GM19328 (cell line): ENCODE data around the gene GAREM1.
"Not testable (repeated sequence)": the region's sequence is repeated elsewhere in the genome, so short reads cannot be mapped to it uniquely, and the experiment has no call there.

Experiments used
- ATAC-seq: cut with Tn5 transposase; IDR thresholded peaks from one replicate; pipeline ENCODE4 v1.9.1; 2021; ENCODE audit warnings: mild to moderate bottlenecking, moderate library complexity; ENCODE audit not compliant: unreplicated experiment

Gene GAREM1

DNA sequence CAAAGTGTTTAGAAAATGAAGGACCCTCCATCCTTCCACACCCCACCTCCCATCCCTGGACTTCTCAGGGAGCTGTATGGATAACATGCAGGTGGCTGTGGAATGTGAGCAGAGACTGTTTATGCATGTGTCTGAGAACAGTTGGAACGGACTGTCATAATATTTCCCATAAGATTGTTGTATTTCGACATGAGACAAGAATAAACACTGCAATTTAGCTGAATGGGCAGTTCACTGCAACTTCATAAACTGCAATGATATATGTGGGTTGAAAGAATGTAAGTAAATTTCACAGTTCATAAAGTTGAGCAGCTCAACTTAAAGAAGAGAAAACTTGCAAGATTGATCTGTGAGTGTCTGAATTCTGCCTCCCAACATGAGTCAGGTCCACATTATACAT is 206.3 kb downstream of the GAREM1 start:
- ATAC-seq = no peak

DNA sequence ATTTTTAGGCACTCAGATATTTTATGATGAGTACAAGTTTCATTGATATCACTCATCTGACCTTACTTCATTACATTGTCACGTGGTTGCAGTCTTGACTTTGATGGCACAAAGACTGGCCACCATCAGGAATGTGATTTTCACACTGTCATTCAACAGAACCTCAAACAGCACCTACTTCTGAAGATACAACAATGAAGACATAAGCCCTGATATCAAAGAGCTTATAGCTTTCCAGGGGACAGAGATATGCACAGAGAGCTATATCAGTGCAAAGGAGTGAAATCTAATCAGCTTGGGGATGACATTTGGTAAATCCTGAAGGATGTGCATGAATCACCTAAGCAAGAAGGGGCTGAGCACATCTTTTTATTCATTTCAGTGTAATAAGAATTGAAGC is 208.6 kb downstream of the GAREM1 start:
- no peak for ATAC-seq

DNA sequence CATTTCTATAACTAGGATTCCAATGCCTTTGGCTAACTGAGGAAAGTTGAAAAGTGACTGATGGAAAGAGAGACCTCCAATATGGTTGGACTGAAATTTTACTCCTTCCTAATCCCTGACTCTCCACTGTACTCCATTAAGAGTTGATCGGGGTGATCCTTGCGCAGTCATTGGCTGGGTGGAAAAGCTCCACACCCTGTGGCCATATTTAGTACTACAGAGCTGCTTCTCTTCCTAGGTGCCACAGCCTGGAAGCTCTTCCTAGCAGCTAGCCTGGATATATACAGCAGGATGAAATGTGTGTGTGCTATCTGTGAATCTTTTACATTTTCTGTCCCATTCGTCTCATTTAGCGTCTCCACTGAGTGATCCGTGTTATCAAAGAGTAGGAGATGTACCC is 209.7 kb downstream of the GAREM1 start:
- no peak for ATAC-seq

DNA sequence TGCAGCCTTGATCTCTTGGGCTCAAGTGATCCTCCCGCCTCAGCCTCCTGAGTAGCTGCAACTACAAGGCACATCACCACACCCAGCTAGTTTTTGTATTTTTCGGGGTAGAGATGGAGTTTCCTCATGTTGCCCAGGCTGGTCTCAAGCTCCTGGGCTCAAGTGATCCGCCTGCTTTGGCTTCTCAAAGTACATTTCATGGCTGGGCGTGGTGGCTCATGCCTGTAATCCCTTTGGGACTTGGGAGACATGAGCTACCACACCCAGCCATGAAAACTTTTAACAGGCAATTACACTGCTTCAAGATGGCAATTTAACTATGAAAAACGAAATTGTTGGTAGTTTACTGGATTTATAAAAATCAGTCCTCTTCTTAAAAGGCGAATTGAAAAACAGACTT is 211.1 kb downstream of the GAREM1 start:
- no peak for ATAC-seq

DNA sequence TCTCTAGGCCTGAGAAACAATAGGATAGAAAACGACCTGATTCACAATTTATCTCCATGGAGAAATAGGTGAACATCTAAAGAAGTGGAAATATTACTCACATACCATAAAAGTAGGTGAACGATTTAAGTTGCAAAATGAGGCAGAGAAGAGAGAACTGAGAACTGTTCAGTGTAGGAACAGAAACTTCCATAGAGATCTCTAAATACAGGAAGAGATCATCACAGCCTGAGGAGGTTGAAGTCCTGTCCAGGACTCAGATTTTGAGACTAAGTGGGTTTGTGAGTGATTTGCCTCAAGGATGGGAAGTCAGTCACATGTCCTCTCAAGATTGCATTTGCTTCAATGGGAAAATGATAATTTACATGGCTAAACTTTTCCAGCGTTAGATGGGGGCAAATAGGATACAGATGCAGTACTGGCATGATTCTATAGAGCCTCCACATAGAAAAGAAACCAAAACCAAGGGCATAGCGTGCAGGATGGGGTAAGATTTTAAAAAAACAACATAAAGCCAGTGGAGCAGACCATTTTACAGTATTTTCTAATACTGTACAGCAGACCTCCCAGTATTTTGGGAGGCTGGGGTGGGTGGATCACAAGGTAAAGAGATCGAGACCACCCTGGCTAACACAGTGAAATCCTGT is 212.0 kb downstream of the GAREM1 start:
- no peak for ATAC-seq

DNA sequence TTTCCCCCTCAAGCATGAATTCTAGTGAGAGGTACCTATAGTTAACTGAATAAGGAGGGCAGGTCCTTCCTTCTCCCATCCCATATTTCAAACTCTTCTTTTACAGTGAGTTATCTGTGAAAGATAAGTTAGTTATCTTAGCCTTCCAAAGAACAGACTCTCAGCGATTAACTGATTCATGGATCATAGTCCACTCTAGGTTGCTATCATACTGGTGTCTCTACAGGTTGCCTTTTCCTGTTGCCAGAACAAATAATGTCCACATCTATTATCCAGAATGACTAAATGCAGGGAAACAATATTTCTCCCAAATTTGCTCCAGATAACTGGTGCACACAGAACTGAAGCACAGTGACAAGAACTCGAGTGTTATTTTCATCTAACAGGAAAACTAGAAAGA is 212.5 kb downstream of the GAREM1 start:
- ATAC-seq = no peak

DNA sequence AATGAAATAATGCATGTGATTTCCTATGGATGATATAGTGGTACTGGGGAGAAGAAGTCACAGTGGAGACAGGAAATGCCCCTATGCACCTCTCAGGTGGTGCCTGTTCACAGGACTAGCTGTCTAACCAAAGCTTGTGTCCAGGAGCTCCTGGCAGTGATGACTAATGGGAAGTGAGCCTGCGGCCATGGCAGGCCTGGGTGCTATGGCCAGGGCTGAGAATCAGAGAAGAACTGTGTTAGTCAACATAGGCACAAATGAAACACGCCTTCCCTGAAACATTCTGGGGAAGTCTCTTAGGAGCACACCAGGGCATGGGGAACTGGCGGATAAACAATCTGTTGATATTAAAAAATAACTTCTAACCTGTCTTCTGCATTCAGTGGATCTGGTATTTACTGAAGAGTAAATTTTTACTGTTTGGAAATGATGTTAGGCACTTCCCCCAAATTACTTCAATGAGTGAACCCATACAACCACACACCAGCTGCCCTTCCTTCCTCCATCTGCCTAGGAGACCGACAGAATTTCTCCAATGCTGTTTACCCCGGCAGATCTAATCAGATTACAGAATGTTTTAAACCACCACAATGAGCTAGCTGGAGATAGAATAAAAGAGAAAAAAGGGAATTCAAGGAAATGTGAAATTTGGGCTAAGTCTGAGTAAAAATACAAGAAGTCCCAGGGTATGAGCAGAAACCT is 213.4 kb downstream of the GAREM1 start:
- ATAC-seq = no peak

DNA sequence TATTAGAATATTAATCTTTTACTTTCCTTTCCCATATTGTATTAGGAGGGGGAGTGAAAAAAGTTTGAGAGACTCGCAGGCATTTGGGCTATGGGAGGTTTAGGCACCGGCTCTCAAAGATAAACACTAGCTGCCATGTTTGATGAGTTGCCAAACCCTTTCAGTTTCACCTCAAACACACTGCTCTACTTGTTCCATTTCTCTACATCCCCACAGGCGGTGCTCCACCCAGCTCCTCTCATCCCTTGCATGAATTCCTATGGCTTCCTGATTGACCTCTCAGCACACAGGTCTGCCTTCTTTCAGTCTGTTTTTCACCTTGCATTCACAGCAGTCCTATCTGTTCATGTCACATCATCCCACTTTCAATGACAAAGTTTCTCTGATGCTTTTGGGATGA is 215.1 kb downstream of the GAREM1 start:
- no peak for ATAC-seq

DNA sequence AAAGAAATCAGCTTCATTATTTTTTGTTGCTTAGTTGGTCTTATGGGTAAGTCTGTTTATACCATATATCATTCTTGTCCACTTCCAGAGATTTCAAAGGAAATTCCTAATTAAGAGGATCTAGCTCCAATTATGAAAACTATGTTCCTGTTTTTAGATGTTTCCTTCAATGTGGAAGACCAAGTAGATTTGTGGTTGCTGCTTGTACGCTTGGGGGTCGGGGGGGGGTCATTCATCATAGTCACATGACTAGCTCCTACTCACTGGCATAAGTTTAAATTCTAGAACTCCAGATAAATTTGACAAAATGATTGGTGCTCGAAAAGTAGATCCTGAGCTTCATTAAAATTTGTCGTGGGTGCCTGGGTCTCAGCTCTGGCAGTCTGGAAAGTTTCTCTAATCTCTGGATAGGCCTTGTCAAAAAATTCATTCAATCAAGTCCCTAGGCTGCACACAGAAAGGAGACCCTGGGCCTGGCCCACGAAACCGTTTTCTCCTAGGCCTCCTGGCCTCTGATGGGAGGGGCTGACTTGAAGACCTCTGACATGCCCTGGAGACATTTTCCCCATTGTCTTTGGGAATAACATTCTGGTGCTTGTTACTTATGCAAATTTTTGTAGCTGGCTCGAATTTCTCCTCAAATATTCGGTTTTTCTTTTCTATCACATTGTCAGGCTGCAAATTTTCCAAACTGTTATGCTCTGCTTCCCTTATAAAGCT is 218.4 kb downstream of the GAREM1 start:
- no peak for ATAC-seq

DNA sequence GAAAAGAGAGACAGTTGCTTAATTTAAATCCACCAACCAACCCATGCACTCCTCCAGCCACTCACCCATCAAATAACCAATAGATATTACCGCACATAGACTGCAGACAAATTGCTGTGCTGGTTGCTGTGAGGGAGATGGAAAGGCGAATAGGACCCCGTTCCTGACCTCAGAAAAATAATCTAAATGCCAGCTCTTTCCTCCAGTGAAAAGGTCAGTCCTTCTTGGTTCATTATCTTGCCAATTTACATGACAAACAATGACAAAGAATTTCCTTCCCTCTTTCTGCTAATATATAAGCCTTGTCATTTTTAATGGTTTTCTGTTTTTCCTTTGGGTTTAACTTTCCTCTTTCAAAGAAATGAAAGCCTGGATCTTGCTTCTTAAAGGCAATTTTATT is 219.2 kb downstream of the GAREM1 start:
- ATAC-seq = no peak

DNA sequence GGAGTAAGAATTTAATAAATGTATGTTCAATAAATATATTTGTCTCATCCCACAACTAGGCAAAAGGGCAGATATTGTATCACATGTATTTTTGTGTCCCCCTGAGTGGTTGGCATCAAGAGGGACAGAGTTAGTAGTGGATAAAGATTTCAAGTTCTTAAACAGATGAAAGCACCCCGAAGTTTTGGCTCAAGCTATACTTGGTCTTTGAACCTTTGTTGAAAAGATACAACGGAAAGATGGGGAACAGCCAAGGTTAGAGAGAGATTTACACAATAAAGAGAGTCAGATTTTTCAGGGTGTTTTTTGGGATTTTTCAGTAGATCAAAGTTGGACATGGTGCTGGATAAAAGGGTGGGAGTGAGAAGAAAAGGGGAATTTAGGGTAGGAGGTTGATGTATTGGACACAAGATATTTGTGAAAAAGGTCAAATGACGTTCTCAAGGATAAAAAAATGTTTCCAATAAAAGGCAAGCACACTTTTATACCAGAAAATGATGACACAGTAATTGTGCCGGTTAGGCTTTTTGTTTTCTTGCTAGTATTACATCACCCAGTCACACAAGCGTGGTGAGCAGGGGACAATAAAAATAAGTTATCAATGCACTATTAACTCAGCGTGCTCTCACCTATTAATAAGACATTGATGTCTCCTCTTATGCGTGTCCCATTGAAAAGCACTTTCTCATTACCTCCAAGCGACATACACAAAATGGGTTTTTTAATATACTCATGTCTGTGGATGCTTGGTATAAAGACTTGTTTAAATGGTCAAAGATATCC is 221.3 kb downstream of the GAREM1 start:
- no peak for ATAC-seq

DNA sequence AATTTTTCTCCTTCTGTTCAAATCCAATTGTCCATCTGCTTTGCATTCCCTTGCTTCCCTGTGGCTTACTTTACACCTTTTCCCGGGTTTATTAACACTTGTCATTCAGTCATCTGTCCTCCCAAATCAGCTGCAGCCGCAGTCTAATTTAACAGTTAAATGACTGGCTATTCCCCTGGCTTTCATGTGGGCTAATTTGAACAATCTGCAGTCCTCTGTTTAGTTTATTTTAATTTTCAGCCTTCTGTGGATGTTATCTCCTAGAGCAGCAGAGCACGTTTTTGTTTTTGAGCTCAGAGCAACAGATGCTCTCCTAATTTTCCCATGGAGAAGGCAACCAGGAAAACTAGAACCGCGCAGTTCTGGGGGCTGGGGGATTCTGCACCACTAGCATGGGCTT is 225.8 kb downstream of the GAREM1 start:
- ATAC-seq = no peak

DNA sequence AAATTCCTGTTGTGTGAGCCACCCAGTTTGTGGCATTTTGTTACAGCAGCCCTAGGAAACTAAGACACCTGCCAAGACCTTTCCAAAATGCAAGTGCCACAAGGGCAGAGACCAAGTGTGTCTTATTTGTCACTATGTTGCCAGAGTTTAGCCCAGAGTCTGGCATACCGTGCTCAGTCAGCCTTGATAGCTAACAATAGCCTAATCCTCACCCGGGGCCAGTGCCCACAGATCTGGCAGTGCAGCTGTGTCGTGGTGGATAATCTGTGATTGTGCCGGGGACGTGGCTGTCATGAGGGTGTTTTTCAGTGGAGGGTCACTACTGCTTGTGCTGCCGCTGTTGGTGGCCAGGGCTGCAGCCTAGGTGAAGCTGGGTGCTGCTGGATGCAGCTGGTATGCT is 227.3 kb downstream of the GAREM1 start:
- no peak for ATAC-seq

DNA sequence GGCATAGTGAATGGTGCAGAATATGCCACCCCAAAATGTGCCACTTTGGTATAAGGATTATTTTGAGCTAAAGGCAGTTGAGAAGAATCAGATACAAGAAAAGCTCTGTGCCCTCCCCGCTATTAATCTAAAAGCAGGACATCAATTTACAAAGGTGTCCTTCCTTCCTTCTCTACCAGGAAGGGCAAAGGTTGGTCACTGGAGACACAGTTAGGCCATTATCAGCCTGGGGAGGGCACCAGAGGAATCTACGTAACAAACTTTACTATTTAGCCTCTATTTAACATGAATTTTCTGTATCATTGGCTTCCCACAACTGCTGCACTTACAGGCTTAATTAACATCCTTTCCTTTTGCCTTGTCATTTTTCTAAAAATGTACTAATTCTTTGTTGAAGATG is 228.3 kb downstream of the GAREM1 start:
- no peak for ATAC-seq

DNA sequence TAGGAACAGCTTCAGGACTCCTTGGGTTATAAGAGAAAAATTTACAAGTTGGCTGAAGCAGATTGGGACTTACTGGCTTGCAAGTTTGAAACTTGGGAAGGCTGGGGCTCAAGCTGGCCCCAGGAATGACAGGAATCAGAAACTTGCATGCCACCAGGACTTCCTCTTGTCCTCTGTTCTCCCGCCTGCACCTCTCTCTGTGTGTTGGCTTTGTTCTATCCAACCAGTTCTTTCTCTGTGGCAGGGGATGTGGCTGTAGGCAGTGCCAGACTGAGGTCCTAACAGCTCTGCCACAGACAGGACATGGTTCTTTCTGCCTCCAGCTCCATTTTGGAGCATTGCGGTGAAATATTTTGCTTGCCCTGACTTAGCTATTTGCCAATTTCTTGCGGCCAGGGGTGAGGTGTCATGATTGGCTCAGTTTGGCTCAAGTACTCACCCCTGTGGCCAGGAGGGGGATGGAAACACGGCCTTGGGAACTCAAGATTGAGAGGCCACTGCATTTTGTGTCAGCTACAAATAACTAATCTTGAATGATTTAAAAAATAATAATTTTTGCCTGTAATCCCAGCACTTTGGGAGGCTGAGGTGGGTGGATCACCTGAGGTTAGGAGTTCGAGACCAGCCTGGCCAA is 231.9 kb downstream of the GAREM1 start:
- no peak for ATAC-seq

DNA sequence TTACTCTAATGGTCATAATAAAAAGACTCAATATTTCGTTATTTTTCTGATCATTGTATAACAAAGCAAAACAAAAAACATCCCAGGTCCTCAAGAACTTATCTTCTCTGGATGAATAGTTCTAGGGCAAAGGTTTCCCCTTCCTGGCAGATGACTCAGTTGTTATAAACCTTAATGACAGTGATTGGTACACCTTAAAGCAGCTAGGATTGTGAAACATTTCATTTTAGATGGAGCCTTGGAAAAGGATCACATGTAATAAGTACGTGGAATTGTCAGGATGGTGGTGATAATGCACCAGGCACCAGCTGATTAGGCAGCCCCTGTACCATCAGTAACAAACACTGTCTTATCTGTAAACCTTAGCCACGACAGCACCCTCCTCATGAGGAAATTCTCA is 233.6 kb downstream of the GAREM1 start:
- no peak for ATAC-seq

DNA sequence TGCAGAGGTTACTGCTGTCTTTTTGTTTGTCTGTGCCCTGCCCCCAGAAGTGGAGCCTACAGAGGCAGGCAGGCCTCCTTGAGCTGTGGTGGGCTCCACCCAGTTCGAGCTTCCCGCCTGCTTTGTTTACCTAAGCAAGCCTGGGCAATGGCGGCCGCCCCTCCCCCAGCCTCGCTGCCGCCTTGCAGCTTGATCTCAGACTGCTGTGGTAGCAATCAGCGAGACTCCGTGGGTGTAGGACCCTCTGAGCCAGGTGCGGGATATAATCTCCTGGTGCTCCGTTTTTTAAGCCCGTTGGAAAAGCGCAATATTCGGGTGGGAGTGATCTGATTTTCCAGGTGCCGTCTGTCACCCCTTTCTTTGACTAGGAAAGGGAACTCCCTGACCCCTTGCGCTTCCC is 237.3 kb downstream of the GAREM1 start:
- ATAC-seq = not testable (repeated sequence)

DNA sequence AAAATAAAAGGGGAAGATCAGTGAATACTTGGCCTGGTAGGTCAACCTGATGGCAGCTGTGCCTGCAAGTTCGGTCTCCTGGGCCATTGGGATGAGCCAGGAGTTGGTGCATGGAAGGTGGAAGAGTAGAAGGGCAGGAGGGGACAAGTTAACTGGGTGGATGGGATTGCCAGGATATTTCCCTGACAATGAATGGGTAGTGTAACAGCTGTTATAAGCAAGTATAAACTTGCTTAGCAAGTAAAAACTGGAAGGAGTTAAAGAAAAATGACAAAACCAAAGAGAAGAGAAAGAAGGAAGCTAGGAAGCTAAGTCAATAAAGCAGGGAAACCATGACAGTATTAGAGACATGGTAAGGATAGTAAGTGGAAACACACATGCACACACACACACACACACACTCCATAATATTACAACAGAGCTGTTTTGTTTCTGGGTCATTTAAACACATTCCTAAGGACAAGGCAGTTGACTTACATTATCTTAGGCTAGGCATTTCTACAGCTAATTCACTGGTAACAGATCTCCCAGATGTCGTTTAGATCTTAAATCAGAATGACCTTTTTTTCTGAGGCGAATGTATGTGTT is 251.2 kb downstream of the GAREM1 start:
- ATAC-seq = no peak

DNA sequence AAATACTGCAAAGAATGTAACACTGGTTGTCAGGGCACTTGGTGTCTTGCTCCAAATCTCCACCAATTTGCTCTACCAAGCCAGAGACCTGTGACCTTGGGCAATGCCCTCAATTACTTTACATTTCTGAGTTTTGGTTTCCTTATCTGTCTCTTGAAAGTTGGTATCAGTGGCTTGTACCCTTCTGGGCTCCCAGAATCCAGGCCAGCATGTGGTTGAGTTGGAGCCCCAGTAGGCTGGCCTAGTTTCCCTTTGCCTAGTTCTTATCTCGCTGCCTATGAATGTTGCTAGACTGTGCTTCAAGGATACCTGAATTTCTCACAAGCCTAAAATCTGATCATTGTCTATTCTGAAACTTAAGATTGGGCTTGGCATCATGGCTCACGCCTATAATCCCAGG is 254.3 kb downstream of the GAREM1 start:
- ATAC-seq = no peak

DNA sequence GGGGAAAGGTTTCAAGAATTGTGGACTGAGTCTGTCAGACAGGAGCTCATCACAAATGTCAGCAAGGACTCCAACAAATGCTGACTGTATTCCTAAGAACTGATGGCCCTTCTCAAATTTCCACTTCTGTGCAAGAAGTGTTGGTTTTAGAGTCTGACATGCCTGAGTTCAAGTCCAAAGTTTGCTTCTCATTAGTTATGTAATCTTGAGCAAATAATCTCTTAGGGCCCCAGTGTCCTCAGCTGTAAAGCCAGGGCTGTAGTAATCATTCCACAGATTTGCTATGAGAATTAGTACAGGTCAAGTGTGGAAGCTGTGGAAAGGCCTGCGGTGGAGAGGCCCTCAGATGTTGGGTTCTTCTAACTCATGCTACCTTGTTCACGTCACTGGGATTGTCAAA is 257.0 kb downstream of the GAREM1 start:
- ATAC-seq = no peak
